ENCODE results near the gene PPP2R3A. TPM values are rescaled to one million over a fixed set of nuclear protein-coding genes. Genes with fewer than 3 reads are reported as not detected.
"Not testable (repeated sequence)": the region's sequence is repeated elsewhere in the genome, so short reads cannot be mapped to it uniquely, and the experiment has no call there.

The PPP2R3A gene
- total RNA-seq, 6 experiments from 2014 or later = 21.2 to 26.1 (median 24.8) TPM

GRCh38 chr3:136075218-136075808 is 109.8 kb downstream of the PPP2R3A start:
- Mint-ChIP-seq H3K36me3 (ENCODE audit: low read depth) (peaks cover 10% of the 10 kb centered on the region; the same call in 1 of the 2 replicates), H3K4me1 (ENCODE audit: low read depth) (peaks cover 74% of the 10 kb centered on the region), H3K9me3 (no peaks in the 10 kb centered on the region), H3K27ac (peak overlapping the region; percentile 81), H3K4me3 (peak overlapping the region; percentile 54; the same call in 1 of the 2 replicates), H3K27me3 (ENCODE audit: insufficient read depth) (0 out of 2 replicates have a peak, but pooled peaks cover 2% of the 10 kb centered on the region)
- peak; percentile 76 for DNase-seq
- peak; percentile 98 for TF ChIP-seq CTCF (IDR thresholded peaks at IDR 0.05)

GRCh38 chr3:136075811-136076210 is 110.3 kb downstream of the PPP2R3A start:
- peak overlapping the region; percentile 52 for H3K27ac Mint-ChIP-seq
- no peak for TF ChIP-seq CTCF (IDR thresholded peaks at IDR 0.05)
- H3K4me1 Mint-ChIP-seq (ENCODE audit: low read depth) = peaks cover 69% of the 10 kb centered on the region
- 0 out of 2 replicates have a peak, but pooled peaks cover 2% of the 10 kb centered on the region for H3K27me3 Mint-ChIP-seq (ENCODE audit: insufficient read depth)
- H3K36me3 Mint-ChIP-seq (ENCODE audit: low read depth) = peaks cover 10% of the 10 kb centered on the region; the same call in 1 of the 2 replicates
- no peaks in the 10 kb centered on the region for H3K9me3 Mint-ChIP-seq
- H3K4me3 Mint-ChIP-seq = peak overlapping the region; percentile 38
- DNase-seq = peak; percentile 18

GRCh38 chr3:136078421-136079364 is 113.2 kb downstream of the PPP2R3A start:
- DNase-seq = peak; percentile 17
- peak; percentile 87 for TF ChIP-seq CTCF (IDR thresholded peaks at IDR 0.05)
- H3K27ac Mint-ChIP-seq = no peak overlapping the region
- peaks cover 29% of the 10 kb centered on the region for H3K36me3 Mint-ChIP-seq (ENCODE audit: low read depth)
- peaks cover 40% of the 10 kb centered on the region for H3K4me1 Mint-ChIP-seq (ENCODE audit: low read depth)
- no peak overlapping the region for H3K4me3 Mint-ChIP-seq
- H3K27me3 Mint-ChIP-seq (ENCODE audit: insufficient read depth) = no peaks in the 10 kb centered on the region
- peaks cover 5% of the 10 kb centered on the region for H3K9me3 Mint-ChIP-seq

- H3K27ac Mint-ChIP-seq; H3K4me1 Mint-ChIP-seq (ENCODE audit: low read depth); H3K4me3 Mint-ChIP-seq; DNase-seq; H3K27me3 Mint-ChIP-seq (ENCODE audit: insufficient read depth): not testable (repeated sequence)
- Mint-ChIP-seq H3K9me3 (peaks cover 19% of the 10 kb centered on the region), H3K36me3 (ENCODE audit: low read depth) (peaks cover 44% of the 10 kb centered on the region)
Observed at GRCh38 chr3:136083641-136084382, 118.3 kb downstream of the PPP2R3A start.

GRCh38 chr3:136085067-136085466 is 119.5 kb downstream of the PPP2R3A start:
- not testable (repeated sequence) for H3K27ac Mint-ChIP-seq; H3K4me3 Mint-ChIP-seq; H3K27me3 Mint-ChIP-seq (ENCODE audit: insufficient read depth); H3K4me1 Mint-ChIP-seq (ENCODE audit: low read depth); DNase-seq
- H3K9me3 Mint-ChIP-seq = peaks cover 19% of the 10 kb centered on the region
- peaks cover 40% of the 10 kb centered on the region for H3K36me3 Mint-ChIP-seq (ENCODE audit: low read depth)

- peaks cover 45% of the 10 kb centered on the region for H3K36me3 Mint-ChIP-seq (ENCODE audit: low read depth)
- no peak overlapping the region for H3K27ac Mint-ChIP-seq
- no peak for TF ChIP-seq CTCF (IDR thresholded peaks at IDR 0.05)
- H3K9me3 Mint-ChIP-seq = no peaks in the 10 kb centered on the region
- no peaks in the 10 kb centered on the region; the same call in 1 of the 2 replicates for H3K4me1 Mint-ChIP-seq (ENCODE audit: low read depth)
- H3K4me3 Mint-ChIP-seq = no peak overlapping the region
- no peaks in the 10 kb centered on the region for H3K27me3 Mint-ChIP-seq (ENCODE audit: insufficient read depth)
- no peak for DNase-seq
Observed at GRCh38 chr3:136093771-136094170, 128.2 kb downstream of the PPP2R3A start.
